Dermis blood vessel endothelial cell (primary cell): ENCODE data around the gene OR2T11. TPM values are rescaled to one million over a fixed set of nuclear protein-coding genes. Genes with fewer than 3 reads are reported as not detected.
"Not testable (repeated sequence)": the region's sequence is repeated elsewhere in the genome, so short reads cannot be mapped to it uniquely, and the experiment has no call there.

Experiments used
- DNase-seq: peaks from one replicate; pipeline ENCODE4 v3.0.0; 2010
- total RNA-seq: library from RNA; depleted of rRNA; stranded (reverse); fragments of >200 nt; gene quantifications from 2 replicates; pipeline ENCODE4 v1.2.3, GENCODE V29; 2014

Gene OR2T11
- total RNA-seq, 1 donor from 2014 or later, result not detected

DNA sequence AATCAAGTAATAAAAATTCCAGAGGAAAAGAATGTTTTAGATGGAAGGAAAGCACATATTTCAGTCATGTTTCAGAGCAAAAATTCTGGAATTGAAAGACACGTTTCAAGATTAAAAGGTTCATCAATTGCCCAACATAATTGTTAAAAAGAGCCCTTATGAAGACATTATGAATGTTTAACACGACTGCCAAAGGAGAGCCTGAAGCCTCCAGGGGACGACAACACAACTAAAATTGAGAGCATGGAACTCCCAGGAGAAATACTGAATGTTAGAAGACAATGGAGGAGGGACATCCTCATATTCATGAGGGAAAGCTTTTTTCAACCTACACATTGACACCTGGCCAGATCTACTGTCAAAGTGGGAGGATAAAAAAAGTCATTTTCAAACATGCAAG lies 16.0 kb downstream of the OR2T11 start:
- peak; percentile 58 for DNase-seq

DNA sequence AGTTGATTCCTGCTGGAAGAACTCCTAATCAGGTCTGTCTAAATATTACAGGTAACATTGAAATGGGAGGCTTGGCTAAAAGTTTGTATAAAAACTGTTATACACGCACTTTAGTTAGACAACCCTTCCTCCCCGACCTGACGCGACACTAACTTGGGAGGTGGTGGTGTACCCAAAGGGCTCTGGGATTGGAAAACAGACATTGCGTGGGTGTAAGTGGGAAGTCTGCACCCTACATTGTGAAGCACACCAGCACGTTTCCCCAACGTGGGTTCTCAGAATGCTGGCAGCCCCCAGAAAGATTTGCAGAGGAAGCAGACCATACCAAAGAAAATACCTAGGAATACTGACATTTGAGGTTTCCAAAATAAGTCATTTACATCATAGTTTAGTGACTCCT lies 16.8 kb downstream of the OR2T11 start:
- no peak for DNase-seq

DNA sequence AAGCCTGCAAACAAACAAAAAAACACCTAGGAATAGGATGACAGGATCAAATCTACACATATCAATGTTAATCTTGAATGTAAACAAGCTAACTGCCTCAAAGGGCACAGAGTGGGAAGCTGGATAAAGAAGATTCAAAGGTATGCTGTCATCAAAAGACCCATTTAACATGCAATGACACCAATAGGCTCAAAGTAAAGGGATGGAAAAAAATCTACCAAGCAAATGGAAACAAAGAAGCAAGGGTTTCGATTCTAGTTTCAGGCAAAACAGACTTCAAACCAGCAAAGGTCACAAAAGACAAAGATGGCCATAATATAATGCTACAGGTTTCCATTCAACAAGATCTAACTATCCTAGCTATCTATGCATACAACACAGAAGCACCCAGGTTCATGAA lies 21.1 kb downstream of the OR2T11 start:
- DNase-seq, result no peak

- DNase-seq, result no peak
Observed at GRCh38 chr1:248611883-248612414, 22.9 kb downstream of the OR2T11 start.

GRCh38 chr1:248610301-248610700 lies 24.6 kb downstream of the OR2T11 start:
- no peak for DNase-seq

DNA sequence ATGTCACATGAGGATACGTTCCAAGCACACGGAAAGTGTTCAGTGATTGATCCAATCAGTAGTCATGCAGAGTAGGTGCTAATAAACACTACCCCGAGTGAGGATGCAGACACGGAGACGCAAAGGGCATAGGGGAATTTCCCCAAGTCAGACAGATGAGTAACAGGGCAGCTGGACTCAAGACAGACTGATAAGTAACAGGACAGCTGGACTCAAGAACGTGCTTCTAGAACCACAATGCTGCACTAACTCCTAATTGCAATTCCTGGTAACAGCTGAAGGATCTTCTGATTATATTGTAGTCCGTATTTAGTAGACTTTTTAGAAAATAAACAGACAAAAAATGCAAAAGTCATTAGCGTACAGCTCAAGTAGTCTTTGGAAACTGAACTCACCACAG lies 35.5 kb downstream of the OR2T11 start:
- no peak for DNase-seq

DNA sequence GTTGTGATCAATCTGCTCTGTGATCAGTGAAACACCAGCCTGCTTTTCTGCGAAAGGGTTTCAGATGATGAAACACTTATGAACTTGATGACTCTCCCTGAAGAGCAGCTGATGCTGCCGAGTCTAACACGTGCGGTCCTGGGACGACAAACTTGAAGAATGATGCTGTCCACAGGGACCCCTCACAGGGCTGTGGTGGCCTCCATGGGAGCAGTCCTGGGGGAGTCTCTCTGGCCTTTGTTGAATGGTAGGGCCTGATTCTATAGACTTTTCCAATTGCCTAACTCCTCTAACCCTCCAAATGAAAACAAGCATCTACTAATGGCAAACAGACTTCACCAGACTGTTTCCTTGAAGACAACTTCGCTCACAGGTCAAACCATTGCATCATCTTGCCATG lies 37.3 kb downstream of the OR2T11 start, which contains the start of gene OR2T10:
Gene OR2T10, minus strand, starts transcription at position 112 of the 400 bp plus-strand sequence. CDS start 3,932 bp downstream, outside the sequence.
- no peak for DNase-seq

GRCh38 chr1:248596615-248597014 lies 38.3 kb downstream of the OR2T11 start:
- DNase-seq, result no peak

DNA sequence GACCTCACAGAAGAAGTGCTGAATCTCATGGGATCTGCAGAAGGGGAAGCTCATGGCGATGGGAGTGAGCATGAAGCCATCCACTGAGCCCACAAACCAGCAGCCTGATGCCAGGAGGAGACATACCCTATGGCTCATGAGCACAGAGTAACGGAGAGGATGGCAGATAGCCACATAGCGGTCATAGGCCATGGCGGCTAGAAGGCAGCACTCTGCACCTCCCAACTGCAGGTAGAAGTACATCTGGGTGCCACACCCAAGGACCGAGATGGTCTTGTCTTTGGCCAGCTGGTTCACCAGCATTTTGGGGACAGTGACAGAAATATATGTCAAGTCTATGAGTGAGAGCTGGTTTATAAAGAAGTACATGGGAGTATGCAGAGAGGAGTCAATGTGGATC lies 41.7 kb downstream of the OR2T11 start:
- DNase-seq, result no peak

DNA sequence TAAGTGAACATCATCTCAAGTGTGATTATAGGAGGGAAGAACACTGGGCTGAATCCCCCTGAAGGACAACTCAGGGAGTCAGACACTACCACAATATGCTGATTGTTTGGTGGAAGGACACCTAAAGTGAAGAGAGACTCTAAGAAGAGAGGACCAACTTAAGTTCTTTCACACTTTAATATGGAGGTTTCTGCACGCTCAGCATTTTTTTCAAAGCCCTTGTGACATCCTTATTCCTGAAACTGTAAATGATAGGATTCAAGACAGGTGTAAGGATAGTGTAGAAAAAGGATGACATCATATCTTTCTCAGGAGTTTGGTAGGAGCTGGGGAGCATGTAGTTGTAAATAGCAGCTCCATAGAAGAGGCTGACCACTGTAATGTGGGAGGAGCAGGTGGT lies 42.2 kb downstream of the OR2T11 start:
- no peak for DNase-seq

- no peak for DNase-seq
Observed at GRCh38 chr1:248590055-248590454, 44.8 kb downstream of the OR2T11 start.

DNA sequence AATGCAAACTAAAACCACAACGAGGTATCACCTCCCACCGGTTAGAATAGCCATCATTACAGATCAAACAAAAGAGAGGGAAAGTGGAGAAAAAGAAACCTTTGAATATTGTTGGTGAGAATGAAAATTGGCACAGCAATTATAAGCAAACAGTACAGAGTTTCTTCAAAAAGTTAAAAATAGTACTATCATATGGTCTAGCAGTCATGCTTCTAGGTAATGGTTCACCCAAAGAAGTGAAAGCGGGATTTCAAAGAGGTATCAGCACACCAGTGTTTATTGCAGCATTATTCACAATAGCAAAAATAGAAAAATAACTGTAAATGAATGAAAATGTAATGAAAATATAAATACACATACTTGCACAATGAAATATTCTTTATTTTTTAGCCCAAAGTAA lies 45.6 kb downstream of the OR2T11 start:
- DNase-seq, result no peak

GRCh38 chr1:248585266-248585665 lies 49.6 kb downstream of the OR2T11 start:
- DNase-seq, result no peak

GRCh38 chr1:248576260-248576980 lies 58.5 kb downstream of the OR2T11 start:
- no peak for DNase-seq

DNA sequence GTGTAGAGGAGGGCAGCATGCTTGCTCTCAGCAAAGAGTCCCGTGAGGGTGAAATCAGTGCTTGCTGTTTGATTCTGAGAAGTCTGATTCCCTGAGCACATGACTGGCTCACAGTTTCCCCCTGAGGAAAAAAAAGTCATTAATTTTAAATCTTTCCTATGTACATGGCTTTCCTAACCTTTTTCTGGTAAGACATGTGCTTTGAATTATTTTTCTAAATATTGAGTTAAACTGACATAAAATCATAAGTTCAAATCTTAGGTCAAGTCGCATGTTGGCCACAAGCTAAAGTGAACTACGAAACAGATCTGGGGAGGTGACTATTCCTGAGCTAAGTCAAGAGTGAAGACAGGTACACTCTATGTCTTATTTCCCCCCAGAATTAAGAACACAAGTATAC lies 60.2 kb downstream of the OR2T11 start, which contains the start of gene OR2T34:
Gene OR2T34, minus strand, starts transcription at position 101 of the 400 bp plus-strand sequence. Its CDS starts 0 bp downstream, at position 101.
- DNase-seq, result not testable (repeated sequence)

- not testable (repeated sequence) for DNase-seq
Observed at GRCh38 chr1:248573856-248574255, 61.0 kb downstream of the OR2T11 start.

Other genes starting within 250 kb of the OR2T11 start
- gene OR2T1, start 232.0 kb downstream of the OR2T11 start, total RNA-seq, result not detected in 2 replicates
- not detected in 2 replicates for gene OR2T2, start 189.5 kb downstream of the OR2T11 start, total RNA-seq
- gene OR2T3, start 161.7 kb downstream of the OR2T11 start, total RNA-seq, result not detected in 2 replicates
- not detected in 2 replicates for gene OR2T5, start 146.5 kb downstream of the OR2T11 start, total RNA-seq
- gene OR2G6, start 127.0 kb downstream of the OR2T11 start, total RNA-seq, result not detected in 2 replicates
- not detected in 2 replicates for gene OR2T29, start 72.3 kb downstream of the OR2T11 start, total RNA-seq
- gene OR2T34, start 60.3 kb downstream of the OR2T11 start, total RNA-seq, result not detected in 2 replicates
- not detected in 2 replicates for gene OR2T10, start 37.4 kb downstream of the OR2T11 start, total RNA-seq
- gene OR2T35, start 10.2 kb upstream of the OR2T11 start, total RNA-seq, result not detected in 2 replicates
- gene OR2T27, start 20.4 kb upstream of the OR2T11 start, total RNA-seq, result not detected in 2 replicates
- gene OR14I1, start 67.7 kb upstream of the OR2T11 start, total RNA-seq, result not detected in 2 replicates
- 0.17 and 0.23 TPM in 2 replicates for gene LYPD8, start 120.7 kb upstream of the OR2T11 start, total RNA-seq
- gene SH3BP5L, start 190.8 kb upstream of the OR2T11 start, total RNA-seq, result 32.7 and 36.7 TPM in 2 replicates
- gene ZNF672, start 203.1 kb upstream of the OR2T11 start, total RNA-seq, result 28.1 and 32.2 TPM in 2 replicates
- gene ZNF692, start 224.0 kb upstream of the OR2T11 start, total RNA-seq, result 7.7 and 16.5 TPM in 2 replicates